ENCODE data around the gene LAMA4. TPM values are rescaled to one million over a fixed set of nuclear protein-coding genes. Genes with fewer than 3 reads are reported as not detected.

The LAMA4 gene
- total RNA-seq, 1 donor from 2014 or later, result 102 TPM

GRCh38 chr6:112144145-112144926 is 110.0 kb downstream of the LAMA4 start:
- Mint-ChIP-seq H3K36me3 (ENCODE audit: low read depth) (peaks cover 33% of the 10 kb centered on the region), H3K4me1 (ENCODE audit: low read depth) (no peaks in the 10 kb centered on the region), H3K4me3 (ENCODE audit: unreplicated experiment) (no peak overlapping the region), H3K27ac (ENCODE audit: unreplicated experiment) (no peak overlapping the region), H3K9me3 (ENCODE audit: low read depth) (no peaks in the 10 kb centered on the region), H3K27me3 (ENCODE audit: low read depth) (no peaks in the 10 kb centered on the region)
- DNase-seq (ENCODE audit: low spot score), result no peak
- TF ChIP-seq, protein P1, sequence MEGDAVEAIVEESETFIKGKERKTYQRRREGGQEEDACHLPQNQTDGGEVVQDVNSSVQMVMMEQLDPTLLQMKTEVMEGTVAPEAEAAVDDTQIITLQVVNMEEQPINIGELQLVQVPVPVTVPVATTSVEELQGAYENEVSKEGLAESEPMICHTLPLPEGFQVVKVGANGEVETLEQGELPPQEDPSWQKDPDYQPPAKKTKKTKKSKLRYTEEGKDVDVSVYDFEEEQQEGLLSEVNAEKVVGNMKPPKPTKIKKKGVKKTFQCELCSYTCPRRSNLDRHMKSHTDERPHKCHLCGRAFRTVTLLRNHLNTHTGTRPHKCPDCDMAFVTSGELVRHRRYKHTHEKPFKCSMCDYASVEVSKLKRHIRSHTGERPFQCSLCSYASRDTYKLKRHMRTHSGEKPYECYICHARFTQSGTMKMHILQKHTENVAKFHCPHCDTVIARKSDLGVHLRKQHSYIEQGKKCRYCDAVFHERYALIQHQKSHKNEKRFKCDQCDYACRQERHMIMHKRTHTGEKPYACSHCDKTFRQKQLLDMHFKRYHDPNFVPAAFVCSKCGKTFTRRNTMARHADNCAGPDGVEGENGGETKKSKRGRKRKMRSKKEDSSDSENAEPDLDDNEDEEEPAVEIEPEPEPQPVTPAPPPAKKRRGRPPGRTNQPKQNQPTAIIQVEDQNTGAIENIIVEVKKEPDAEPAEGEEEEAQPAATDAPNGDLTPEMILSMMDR (IDR thresholded peaks at IDR 0.05), result no peak

DNA sequence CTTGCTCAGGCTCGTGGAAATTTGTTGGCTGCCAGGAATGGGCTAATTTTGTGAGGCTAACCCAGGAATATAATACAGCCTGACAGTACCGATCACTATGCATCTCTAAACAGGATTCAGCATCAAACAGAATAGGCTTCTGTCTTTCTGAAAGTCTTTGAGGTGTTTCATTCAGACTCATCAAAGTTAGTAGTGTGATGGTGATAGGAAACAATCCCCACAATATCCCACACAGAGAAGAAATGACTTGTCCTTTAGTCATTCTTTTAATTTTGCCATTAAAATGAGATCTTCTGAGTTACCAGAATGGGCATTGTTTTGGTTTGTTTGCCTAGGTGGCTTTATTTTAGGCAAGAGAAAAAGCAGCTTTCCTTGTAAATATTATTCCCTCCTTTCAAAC is 112.7 kb downstream of the LAMA4 start:
- DNase-seq (ENCODE audit: low spot score), result no peak
- Mint-ChIP-seq H3K36me3 (ENCODE audit: low read depth) (peaks cover 38% of the 10 kb centered on the region), H3K9me3 (ENCODE audit: low read depth) (no peaks in the 10 kb centered on the region), H3K27me3 (ENCODE audit: low read depth) (no peaks in the 10 kb centered on the region), H3K4me3 (ENCODE audit: unreplicated experiment) (no peak overlapping the region), H3K4me1 (ENCODE audit: low read depth) (no peaks in the 10 kb centered on the region), H3K27ac (ENCODE audit: unreplicated experiment) (no peak overlapping the region)
- TF ChIP-seq, protein P1 (IDR thresholded peaks at IDR 0.05), result no peak

DNA sequence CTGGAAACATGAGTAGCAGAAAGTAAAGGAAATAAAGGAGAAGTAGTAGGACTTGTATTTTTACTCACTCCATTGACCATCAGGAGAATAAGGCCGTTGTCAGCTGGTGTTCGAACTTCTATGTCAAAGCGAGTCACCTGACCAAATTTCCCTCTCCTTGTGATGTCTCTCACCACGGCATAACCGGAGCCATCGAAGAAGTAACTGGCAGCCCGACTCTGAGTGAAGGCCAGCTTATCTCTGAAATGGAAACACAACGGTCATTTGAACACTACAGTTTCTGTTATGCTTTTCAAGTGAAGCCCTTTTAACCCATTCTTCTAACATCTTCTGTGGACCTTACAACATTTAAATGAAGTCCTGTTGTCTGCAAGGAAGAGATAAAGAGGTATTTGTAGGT is 115.3 kb downstream of the LAMA4 start:
- Mint-ChIP-seq H3K4me1 (ENCODE audit: low read depth) (no peaks in the 10 kb centered on the region), H3K27ac (ENCODE audit: unreplicated experiment) (no peak overlapping the region), H3K9me3 (ENCODE audit: low read depth) (no peaks in the 10 kb centered on the region), H3K27me3 (ENCODE audit: low read depth) (no peaks in the 10 kb centered on the region), H3K36me3 (ENCODE audit: low read depth) (peaks cover 37% of the 10 kb centered on the region), H3K4me3 (ENCODE audit: unreplicated experiment) (no peak overlapping the region)
- DNase-seq (ENCODE audit: low spot score), result no peak
- TF ChIP-seq, protein P1 (IDR thresholded peaks at IDR 0.05), result no peak

DNA sequence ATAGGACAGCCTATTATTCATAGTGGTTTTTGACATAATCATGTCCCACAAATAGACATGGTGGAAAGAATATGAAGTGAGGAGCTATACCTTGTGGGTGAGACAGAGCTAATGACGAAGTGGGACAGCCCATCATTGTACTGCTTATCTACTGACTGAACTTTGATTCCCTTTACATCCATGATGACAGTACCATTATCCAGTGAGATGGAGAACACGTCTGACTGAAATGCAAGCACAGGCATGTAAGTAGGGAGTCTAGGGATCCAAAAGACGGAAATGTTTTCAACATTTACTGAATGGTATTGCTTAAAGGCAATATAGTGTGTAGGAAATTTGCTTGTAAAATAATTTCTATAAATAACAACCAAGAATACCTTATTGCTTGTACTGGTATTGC is 123.5 kb downstream of the LAMA4 start:
- H3K4me1 Mint-ChIP-seq (ENCODE audit: low read depth), result no peaks in the 10 kb centered on the region
- no peak for DNase-seq (ENCODE audit: low spot score)
- TF ChIP-seq, protein P1 (IDR thresholded peaks at IDR 0.05), result no peak
- no peak overlapping the region for H3K27ac Mint-ChIP-seq (ENCODE audit: unreplicated experiment)
- H3K9me3 Mint-ChIP-seq (ENCODE audit: low read depth), result no peaks in the 10 kb centered on the region
- no peak overlapping the region for H3K4me3 Mint-ChIP-seq (ENCODE audit: unreplicated experiment)
- peaks cover 30% of the 10 kb centered on the region for H3K36me3 Mint-ChIP-seq (ENCODE audit: low read depth)
- H3K27me3 Mint-ChIP-seq (ENCODE audit: low read depth), result no peaks in the 10 kb centered on the region

DNA sequence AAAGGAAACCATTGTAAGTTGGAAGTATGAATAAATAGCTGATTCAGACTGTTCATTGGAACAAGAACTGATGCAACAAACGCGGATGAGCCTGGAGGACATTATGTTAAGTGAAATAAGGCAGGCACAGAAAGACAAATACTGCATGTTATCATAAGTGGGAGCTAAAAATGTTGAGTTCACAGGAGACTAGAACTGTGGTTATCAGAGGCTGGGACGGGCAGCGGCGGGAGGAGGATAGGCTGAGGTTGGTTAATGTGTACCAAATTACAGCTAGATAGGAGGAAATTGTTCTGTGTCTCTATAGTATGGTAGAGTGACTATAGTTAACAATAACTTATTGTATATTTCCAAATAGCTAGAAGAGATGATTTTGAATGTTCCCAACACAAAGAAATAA is 126.2 kb downstream of the LAMA4 start:
- H3K9me3 Mint-ChIP-seq (ENCODE audit: low read depth), result no peaks in the 10 kb centered on the region
- peaks cover 38% of the 10 kb centered on the region for H3K36me3 Mint-ChIP-seq (ENCODE audit: low read depth)
- H3K4me1 Mint-ChIP-seq (ENCODE audit: low read depth), result no peaks in the 10 kb centered on the region
- no peaks in the 10 kb centered on the region for H3K27me3 Mint-ChIP-seq (ENCODE audit: low read depth)
- no peak overlapping the region for H3K4me3 Mint-ChIP-seq (ENCODE audit: unreplicated experiment)
- H3K27ac Mint-ChIP-seq (ENCODE audit: unreplicated experiment), result no peak overlapping the region
- DNase-seq (ENCODE audit: low spot score), result no peak
- TF ChIP-seq, protein P1 (IDR thresholded peaks at IDR 0.05), result no peak
